Right atrium auricular region (tissue), 2 donors: ENCODE results near the gene DTX3. TPM values are rescaled to one million over a fixed set of nuclear protein-coding genes. Genes with fewer than 3 reads are reported as not detected.
"Not testable (repeated sequence)": the region's sequence is repeated elsewhere in the genome, so short reads cannot be mapped to it uniquely, and the experiment has no call there.

Experiments used
- DNase-seq: peaks from one replicate; pipeline ENCODE4 v3.0.0-alpha.2; 2019; ENCODE audit warnings: low spot score
- H3K27ac ChIP-seq, 2 donors: fragments of 200-600 bp; sonication (generic); 1 replicate in 1 of 2; 2 replicates in 1 of 2; pipeline ENCODE4 v1.5.1; 2016 to 2019
- H3K27me3 ChIP-seq, 2 donors: fragments of 200-600 bp; sonication (generic); one replicate each; pipeline versions ENCODE4 v1.5.1 to v1.6.0; 2017 to 2019
- H3K36me3 ChIP-seq: fragments of 200-600 bp; sonication (generic); one replicate; pipeline ENCODE4 v1.5.1; 2016
- H3K4me1 ChIP-seq, 2 donors: fragments of 200-600 bp; sonication (generic); one replicate each; pipeline versions ENCODE4 v1.5.1 to v1.6.0; 2017 to 2019
- H3K4me3 ChIP-seq, 2 donors: fragments of 200-600 bp; sonication (generic); 1 replicate in 1 of 2; 2 replicates in 1 of 2; pipeline ENCODE4 v1.5.1; 2017 to 2019; ENCODE audit warnings: mild to moderate bottlenecking in 1 of 2, moderate library complexity in 1 of 2
- H3K9me3 ChIP-seq, 2 donors: fragments of 200-600 bp; sonication (generic); one replicate each; pipeline ENCODE4 v1.5.1; 2019
- total RNA-seq, 2 donors: library from RNA; depleted of rRNA; stranded (reverse); fragments of >200 nt; gene quantifications; one replicate each; pipeline ENCODE4 v1.1.0, GENCODE V29; 2016
- TF ChIP-seq, protein P1 (sequence below), 2 donors: fragments of 200-600 bp; sonication (generic); IDR thresholded peaks; one replicate each; pipeline ENCODE4 v1.5.1; 2019; ENCODE audit warnings: antibody characterized with exemption in 2 of 2

Gene DTX3
- total RNA-seq, 2 donors from 2014 or later, result 22.3 to 32.5 TPM

DNA sequence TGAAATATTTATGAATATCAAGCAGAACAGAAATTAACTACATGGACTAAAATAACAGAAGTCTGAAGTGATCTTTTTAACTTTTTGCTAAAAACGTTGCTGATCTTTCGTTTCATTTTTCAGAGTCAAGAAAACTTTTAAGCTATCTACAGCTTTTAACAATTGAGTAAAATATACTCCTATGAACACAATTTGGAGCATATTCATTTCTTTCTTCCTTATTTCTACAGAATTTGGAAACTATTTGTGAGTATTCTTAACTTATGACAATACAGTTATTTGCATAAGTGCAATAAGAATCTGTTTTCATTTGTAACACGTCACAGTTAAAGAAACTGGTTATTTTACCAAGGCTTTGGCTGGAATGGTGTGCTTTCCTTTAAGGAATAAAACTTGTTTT lies 49.4 kb downstream of the DTX3 start:
- no peaks in the 10 kb centered on the region for H3K27me3 ChIP-seq
- DNase-seq, result no peak
- H3K4me3 ChIP-seq, result no peak overlapping the region

DNA sequence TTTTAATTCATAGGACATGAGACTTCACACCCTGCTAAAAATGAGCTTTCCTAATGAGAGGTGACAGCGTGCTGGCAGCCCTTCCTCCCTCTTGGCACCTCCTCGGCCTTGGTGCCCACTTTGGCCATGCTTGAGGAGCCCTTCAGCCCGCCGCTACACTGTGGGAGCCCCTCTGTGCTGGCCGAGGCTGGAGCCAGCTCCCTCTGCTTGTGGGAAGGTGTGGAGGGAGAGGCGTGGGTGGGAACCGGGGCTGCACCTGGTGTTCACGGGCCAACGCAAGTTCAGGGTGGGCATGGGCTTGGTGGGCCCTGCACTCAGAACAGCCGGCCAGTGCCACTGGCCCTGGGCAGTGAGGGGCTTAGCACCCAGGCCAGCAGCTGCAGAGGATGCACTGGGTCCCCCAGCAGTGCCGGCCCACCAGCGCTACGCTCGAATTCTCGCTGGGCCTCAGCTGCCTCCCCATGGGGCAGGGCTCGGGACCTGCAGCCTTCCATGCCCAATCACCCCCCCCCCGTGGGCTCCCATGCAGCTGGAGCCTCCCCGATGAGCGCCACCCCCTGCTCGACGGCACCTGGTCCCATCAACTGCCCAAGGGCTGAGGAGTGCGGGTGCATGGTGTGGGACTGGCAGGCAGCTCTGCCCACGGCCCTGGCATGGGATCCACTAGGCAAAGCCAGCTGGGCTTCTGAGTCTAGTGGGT lies 51.1 kb downstream of the DTX3 start:
- H3K36me3 ChIP-seq, result no peaks in the 10 kb centered on the region
- no peak overlapping the region for H3K27ac ChIP-seq
- DNase-seq, result no peak
- H3K4me1 ChIP-seq, result no peaks in the 10 kb centered on the region
- H3K9me3 ChIP-seq, result no peaks in the 10 kb centered on the region
- TF ChIP-seq, protein P1, sequence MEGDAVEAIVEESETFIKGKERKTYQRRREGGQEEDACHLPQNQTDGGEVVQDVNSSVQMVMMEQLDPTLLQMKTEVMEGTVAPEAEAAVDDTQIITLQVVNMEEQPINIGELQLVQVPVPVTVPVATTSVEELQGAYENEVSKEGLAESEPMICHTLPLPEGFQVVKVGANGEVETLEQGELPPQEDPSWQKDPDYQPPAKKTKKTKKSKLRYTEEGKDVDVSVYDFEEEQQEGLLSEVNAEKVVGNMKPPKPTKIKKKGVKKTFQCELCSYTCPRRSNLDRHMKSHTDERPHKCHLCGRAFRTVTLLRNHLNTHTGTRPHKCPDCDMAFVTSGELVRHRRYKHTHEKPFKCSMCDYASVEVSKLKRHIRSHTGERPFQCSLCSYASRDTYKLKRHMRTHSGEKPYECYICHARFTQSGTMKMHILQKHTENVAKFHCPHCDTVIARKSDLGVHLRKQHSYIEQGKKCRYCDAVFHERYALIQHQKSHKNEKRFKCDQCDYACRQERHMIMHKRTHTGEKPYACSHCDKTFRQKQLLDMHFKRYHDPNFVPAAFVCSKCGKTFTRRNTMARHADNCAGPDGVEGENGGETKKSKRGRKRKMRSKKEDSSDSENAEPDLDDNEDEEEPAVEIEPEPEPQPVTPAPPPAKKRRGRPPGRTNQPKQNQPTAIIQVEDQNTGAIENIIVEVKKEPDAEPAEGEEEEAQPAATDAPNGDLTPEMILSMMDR (IDR thresholded peaks at IDR 0.05), result no peak
- H3K4me3 ChIP-seq, result no peak overlapping the region
- no peaks in the 10 kb centered on the region for H3K27me3 ChIP-seq

More for the DNA sequence above, 49.4 kb downstream of the DTX3 start:
- H3K4me1 ChIP-seq, result no peaks in the 10 kb centered on the region
- H3K9me3 ChIP-seq, result no peaks in the 10 kb centered on the region
- H3K36me3 ChIP-seq, result no peaks in the 10 kb centered on the region
- TF ChIP-seq, protein P1 (IDR thresholded peaks at IDR 0.05), result no peak
- H3K27ac ChIP-seq, result no peak overlapping the region

GRCh38 chr12:57656408-57656807 lies 51.8 kb downstream of the DTX3 start:
- H3K4me1 ChIP-seq, H3K27me3 ChIP-seq, H3K36me3 ChIP-seq, H3K4me3 ChIP-seq, H3K27ac ChIP-seq, DNase-seq, H3K9me3 ChIP-seq: not testable (repeated sequence)

- Histone ChIP-seq H3K27ac (no peak overlapping the region), H3K9me3 (no peaks in the 10 kb centered on the region), H3K4me1 (no peaks in the 10 kb centered on the region), H3K36me3 (no peaks in the 10 kb centered on the region), H3K27me3 (no peaks in the 10 kb centered on the region), H3K4me3 (no peak overlapping the region)
- TF ChIP-seq, protein P1 (IDR thresholded peaks at IDR 0.05), result no peak
- no peak for DNase-seq
Measured at GRCh38 chr12:57657744-57658143, 53.1 kb downstream of the DTX3 start.

GRCh38 chr12:57658890-57659289 lies 54.3 kb downstream of the DTX3 start:
- Histone ChIP-seq H3K4me3 (no peak overlapping the region), H3K36me3 (no peaks in the 10 kb centered on the region), H3K4me1 (no peaks in the 10 kb centered on the region), H3K27me3 (no peaks in the 10 kb centered on the region), H3K9me3 (no peaks in the 10 kb centered on the region), H3K27ac (no peak overlapping the region)
- TF ChIP-seq, protein P1 (IDR thresholded peaks at IDR 0.05), result no peak
- no peak for DNase-seq

Other genes starting within 250 kb of the DTX3 start
- gene R3HDM2, start 173.8 kb upstream of the DTX3 start, total RNA-seq, result 10 to 100 TPM; 31.7 to 47.8 TPM
- gene INHBC, start 170.0 kb upstream of the DTX3 start, total RNA-seq, result not detected
- gene INHBE, start 149.5 kb upstream of the DTX3 start, total RNA-seq, result not detected
- gene GLI1, start 145.0 kb upstream of the DTX3 start, total RNA-seq, result 1 to 10 TPM in 1 of 2 donors, not detected in 1; 1.2 TPM
- 1 to 10 TPM; 3.4 to 4.2 TPM for gene ARHGAP9, start 125.0 kb upstream of the DTX3 start, total RNA-seq
- gene MARS1, start 116.8 kb upstream of the DTX3 start, total RNA-seq, result 10 to 100 TPM; 36.9 to 41.0 TPM
- 10 to 100 TPM; 19.8 to 25.0 TPM for gene DDIT3, start 84.3 kb upstream of the DTX3 start, total RNA-seq
- 10 to 100 TPM; 12.5 to 14.4 TPM for gene MBD6, start 82.0 kb upstream of the DTX3 start, total RNA-seq
- 100 to 1,000 TPM; 109 to 114 TPM for gene DCTN2, start 57.6 kb upstream of the DTX3 start, total RNA-seq
- gene KIF5A, start 54.8 kb upstream of the DTX3 start, total RNA-seq, result under 1 TPM; 0.11 to 0.12 TPM
- gene PIP4K2C, start 13.6 kb upstream of the DTX3 start, total RNA-seq, result 10 to 100 TPM; 22.1 to 25.2 TPM
- 10 to 100 TPM in 1 of 2 donors, 1 to 10 TPM in 1; 7.4 to 11.0 TPM for gene ARHGEF25, start 6.6 kb downstream of the DTX3 start, total RNA-seq
- gene B4GALNT1, start 28.4 kb downstream of the DTX3 start, total RNA-seq, result 1 to 10 TPM; 3.5 to 4.4 TPM
- gene OS9, start 89.3 kb downstream of the DTX3 start, total RNA-seq, result 100 to 1,000 TPM; 161 to 173 TPM
- gene AGAP2, start 133.9 kb downstream of the DTX3 start, total RNA-seq, result 1 to 10 TPM in 1 of 2 donors, under 1 TPM in 1; 0.75 to 4.8 TPM
- 10 to 100 TPM; 50.3 to 59.6 TPM for gene TSPAN31, start 140.2 kb downstream of the DTX3 start, total RNA-seq
- gene CDK4, start 147.5 kb downstream of the DTX3 start, total RNA-seq, result 10 to 100 TPM; 32.1 to 59.7 TPM
- gene MARCHF9, start 150.3 kb downstream of the DTX3 start, total RNA-seq, result 10 to 100 TPM in 1 of 2 donors, 1 to 10 TPM in 1; 8.4 to 11.6 TPM
- gene CYP27B1, start 162.3 kb downstream of the DTX3 start, total RNA-seq, result under 1 TPM; 0.28 to 0.33 TPM
- gene METTL1, start 167.3 kb downstream of the DTX3 start, total RNA-seq, result 1 to 10 TPM; 1.5 to 8.5 TPM
- 1 to 10 TPM; 1.9 to 3.6 TPM for gene EEF1AKMT3, start 167.8 kb downstream of the DTX3 start, total RNA-seq
- gene TSFM, start 178.0 kb downstream of the DTX3 start, total RNA-seq, result 10 to 100 TPM; 20.0 to 23.2 TPM
- 1 to 10 TPM; 1.3 to 2.6 TPM for gene AVIL, start 213.9 kb downstream of the DTX3 start, total RNA-seq
- 100 to 1,000 TPM in 1 of 2 donors, 10 to 100 TPM in 1; 67.6 to 105 TPM for gene CTDSP2, start 241.9 kb downstream of the DTX3 start, total RNA-seq